Chondrocyte (in vitro differentiated cells): ENCODE results near the gene FAM81B. TPM values are rescaled to one million over a fixed set of nuclear protein-coding genes. Genes with fewer than 3 reads are reported as not detected.
"Not testable (repeated sequence)": the region's sequence is repeated elsewhere in the genome, so short reads cannot be mapped to it uniquely, and the experiment has no call there.

Experiments
- DNase-seq: peaks from one replicate; pipeline ENCODE4 v3.0.0; 2021; ENCODE audit warnings: mixed read lengths, low spot score
- H3K27ac Mint-ChIP-seq: one replicate; pipeline ENCODE4 v1.8.0; 2021; ENCODE audit warnings: mild to moderate bottlenecking, moderate library complexity, mixed read lengths; ENCODE audit not compliant: unreplicated experiment
- H3K27me3 Mint-ChIP-seq: 2 replicates; pipeline ENCODE4 v1.8.0; 2021; ENCODE audit warnings: low read depth, mixed read lengths
- H3K36me3 Mint-ChIP-seq: 2 replicates; pipeline ENCODE4 v1.8.0; 2021; ENCODE audit warnings: low read depth, mixed read lengths
- H3K4me1 Mint-ChIP-seq: 2 replicates; pipeline ENCODE4 v1.8.0; 2021; ENCODE audit warnings: low read depth, mild to moderate bottlenecking, mixed read lengths
- H3K4me3 Mint-ChIP-seq: one replicate; pipeline ENCODE4 v1.8.0; 2021; ENCODE audit warnings: mild to moderate bottlenecking, moderate library complexity, mixed read lengths; ENCODE audit not compliant: unreplicated experiment
- H3K9me3 Mint-ChIP-seq: 2 replicates; pipeline ENCODE4 v1.8.0; 2021; ENCODE audit warnings: low read depth, mixed read lengths
- CTCF ChIP-seq: fragments of 200-600 bp; sonication (generic); IDR thresholded peaks from 2 replicates; pipeline ENCODE4 v1.5.0; 2021; ENCODE audit warnings: antibody characterized with exemption, mild to moderate bottlenecking, moderate library complexity
- total RNA-seq: library from RNA; stranded (reverse); gene quantifications from 3 replicates; pipeline ENCODE4 v1.2.1, GENCODE V29; 2021

Gene FAM81B
- total RNA-seq, 1 donor from 2014 or later: not detected

- no peak for DNase-seq
- Mint-ChIP-seq H3K4me3 (no peak overlapping the region), H3K27ac (no peak overlapping the region), H3K27me3 (peaks cover 5% of the 10 kb centered on the region), H3K36me3 (peaks cover 3% of the 10 kb centered on the region), H3K4me1 (no peaks in the 10 kb centered on the region), H3K9me3 (peaks cover 26% of the 10 kb centered on the region)
- no peak for TF ChIP-seq CTCF
Observed at GRCh38 chr5:95384485-95385213, 6.5 kb upstream of the FAM81B start.

GRCh38 chr5:95385334-95385733 lies 5.8 kb upstream of the FAM81B start:
- H3K36me3 Mint-ChIP-seq: peaks cover 2% of the 10 kb centered on the region
- no peak overlapping the region for H3K27ac Mint-ChIP-seq
- no peaks in the 10 kb centered on the region for H3K4me1 Mint-ChIP-seq
- H3K9me3 Mint-ChIP-seq: peaks cover 19% of the 10 kb centered on the region
- H3K4me3 Mint-ChIP-seq: no peak overlapping the region
- DNase-seq: no peak
- H3K27me3 Mint-ChIP-seq: peaks cover 5% of the 10 kb centered on the region
- TF ChIP-seq CTCF: no peak

GRCh38 chr5:95391965-95392364 lies 799 bp downstream of the FAM81B start:
- not testable (repeated sequence) for H3K27ac Mint-ChIP-seq, DNase-seq, H3K36me3 Mint-ChIP-seq, H3K4me3 Mint-ChIP-seq, H3K4me1 Mint-ChIP-seq, H3K9me3 Mint-ChIP-seq
- H3K27me3 Mint-ChIP-seq: peaks cover 13% of the 10 kb centered on the region

GRCh38 chr5:95392593-95393182 lies 1.5 kb downstream of the FAM81B start:
- Mint-ChIP-seq H3K9me3 (no peaks in the 10 kb centered on the region), H3K4me1 (peaks cover 7% of the 10 kb centered on the region), H3K27ac (peak overlapping the region; percentile 54), H3K4me3 (no peak overlapping the region), H3K27me3 (peaks cover 13% of the 10 kb centered on the region), H3K36me3 (peaks cover 2% of the 10 kb centered on the region)
- no peak for DNase-seq
- TF ChIP-seq CTCF: no peak

DNA sequence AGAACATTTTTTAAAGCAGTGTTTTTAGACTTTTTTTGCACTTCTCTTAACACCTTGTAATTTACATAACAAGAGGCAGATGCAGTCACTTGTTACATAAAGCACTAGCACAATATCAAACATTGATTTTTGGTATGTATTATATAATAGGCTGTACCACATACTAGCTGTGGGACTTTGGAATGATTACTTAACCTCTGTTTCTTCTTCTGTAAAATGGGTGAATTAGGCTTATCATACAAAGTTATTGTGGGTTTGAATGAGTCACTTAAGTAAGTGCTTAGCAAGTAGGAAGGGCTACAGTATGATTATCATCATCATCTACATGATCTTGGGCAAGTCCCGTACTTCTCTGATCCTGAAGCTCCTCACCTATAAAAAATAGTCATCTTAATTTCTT lies 2.1 kb downstream of the FAM81B start:
- H3K27ac Mint-ChIP-seq: no peak overlapping the region
- no peaks in the 10 kb centered on the region for H3K9me3 Mint-ChIP-seq

More for the DNA sequence above, 2.1 kb downstream of the FAM81B start:
- no peak overlapping the region for H3K4me3 Mint-ChIP-seq
- peaks cover 7% of the 10 kb centered on the region for H3K4me1 Mint-ChIP-seq
- DNase-seq: no peak
- no peaks in the 10 kb centered on the region for H3K36me3 Mint-ChIP-seq
- no peak for TF ChIP-seq CTCF
- H3K27me3 Mint-ChIP-seq: peaks cover 10% of the 10 kb centered on the region
